IPS DF 6.9 (cell line): Measurements from ENCODE around the gene OR12D1.

Experiments
- DNase-seq: peaks from one replicate; pipeline ENCODE4 v3.0.0-alpha.2; 2013; ENCODE audit warnings: low read depth, low spot score
- H3K27ac ChIP-seq: one replicate; pipeline ENCODE4 v1.5.1; 2013; ENCODE audit warnings: low read length, control low read depth
- H3K27me3 ChIP-seq: 2 replicates; pipeline ENCODE4 v1.6.1; 2013; ENCODE audit warnings: mild to moderate bottlenecking, low read length; ENCODE audit not compliant: control insufficient read depth, insufficient read depth
- H3K36me3 ChIP-seq: 2 replicates; pipeline ENCODE4 v1.6.1; 2013; ENCODE audit warnings: low read length; ENCODE audit not compliant: control insufficient read depth, insufficient read depth
- H3K4me1 ChIP-seq: 2 replicates; pipeline ENCODE4 v1.6.1; 2013; ENCODE audit warnings: low read length; ENCODE audit not compliant: control insufficient read depth, insufficient read depth
- H3K4me3 ChIP-seq: 2 replicates; pipeline ENCODE4 v1.5.1; 2013; ENCODE audit warnings: mild to moderate bottlenecking, low read length
- H3K9me3 ChIP-seq: 2 replicates; pipeline ENCODE4 v1.6.1; 2013; ENCODE audit warnings: low read length, inconsistent platforms; ENCODE audit not compliant: control insufficient read depth, insufficient read depth
- WGBS: extraction: QIAGEN DNeasy Blood & Tissue Kit; methylation state at CpG from one replicate; pipeline ENCODE4 v1.1.7; 2013; ENCODE audit warnings: mixed read lengths, missing lambda C conversion rate; ENCODE audit not compliant: insufficient read length, insufficient coverage; 5-methylcytosine and 5-hydroxymethylcytosine counted together

OR12D1 gene

GRCh38 chr6:29462022-29462421 is 47.3 kb downstream of the OR12D1 start:
- no peak overlapping the region for H3K27ac ChIP-seq
- no peaks in the 10 kb centered on the region for H3K36me3 ChIP-seq
- no peaks in the 10 kb centered on the region for H3K4me1 ChIP-seq
- DNase-seq: no peak
- no peak overlapping the region for H3K4me3 ChIP-seq
- no peaks in the 10 kb centered on the region for H3K9me3 ChIP-seq
- no CpG with 5 or more reads among the region's 6 CpGs for WGBS
- H3K27me3 ChIP-seq: no peaks in the 10 kb centered on the region

- H3K36me3 ChIP-seq: no peaks in the 10 kb centered on the region
- H3K27ac ChIP-seq: no peak overlapping the region
- no CpG with 5 or more reads among the region's 2 CpGs for whole genome bisulfite sequencing
- H3K9me3 ChIP-seq: no peaks in the 10 kb centered on the region
- no peak for DNase-seq
- no peaks in the 10 kb centered on the region for H3K27me3 ChIP-seq
- no peak overlapping the region for H3K4me3 ChIP-seq
- no peaks in the 10 kb centered on the region for H3K4me1 ChIP-seq
These were observed 50.6 kb downstream of the OR12D1 start for GRCh38 chr6:29465279-29465678.

- no peak for DNase-seq
- no peaks in the 10 kb centered on the region for H3K9me3 ChIP-seq
- no peaks in the 10 kb centered on the region for H3K4me1 ChIP-seq
- WGBS: no CpG with 5 or more reads among the region's 2 CpGs
- no peak overlapping the region for H3K4me3 ChIP-seq
- H3K27ac ChIP-seq: no peak overlapping the region
- no peaks in the 10 kb centered on the region for H3K27me3 ChIP-seq
- H3K36me3 ChIP-seq: no peaks in the 10 kb centered on the region
These were observed 51.1 kb downstream of the OR12D1 start for GRCh38 chr6:29465801-29466200.

- H3K4me1 ChIP-seq: no peaks in the 10 kb centered on the region
- H3K27me3 ChIP-seq: no peaks in the 10 kb centered on the region
- H3K36me3 ChIP-seq: no peaks in the 10 kb centered on the region
- no CpG with 5 or more reads among the region's 6 CpGs for WGBS
- no peak for DNase-seq
- H3K9me3 ChIP-seq: no peaks in the 10 kb centered on the region
- no peak overlapping the region for H3K27ac ChIP-seq
- H3K4me3 ChIP-seq: no peak overlapping the region
These were observed 51.5 kb downstream of the OR12D1 start for GRCh38 chr6:29466241-29466640.
